Embryonic facial prominence (tissue), 1 donor: ENCODE data around the gene SDF2.
A peak's percentile ranks its signal among the peaks of the same experiment; 100 is the strongest.
"Not testable (repeated sequence)": the region's sequence is repeated elsewhere in the genome, so short reads cannot be mapped to it uniquely, and the experiment has no call there.

Experiments
- DNase-seq: peaks from one replicate; pipeline ENCODE4 v3.0.0-alpha.2; 2016; ENCODE audit errors: extremely low spot score

SDF2 gene

GRCh38 chr17:28626818-28627217 is 34.9 kb downstream of the SDF2 start:
- no peak for DNase-seq

- DNase-seq, result no peak
Observed at GRCh38 chr17:28624148-28624547, 37.6 kb downstream of the SDF2 start.

- no peak for DNase-seq
Observed at GRCh38 chr17:28623696-28624095, 38.0 kb downstream of the SDF2 start.

GRCh38 chr17:28622186-28622585 is 39.5 kb downstream of the SDF2 start:
- no peak for DNase-seq

- DNase-seq, result no peak
Observed at GRCh38 chr17:28620010-28620409, 41.7 kb downstream of the SDF2 start.

- no peak for DNase-seq
Observed at GRCh38 chr17:28618464-28618863, 43.2 kb downstream of the SDF2 start.

- DNase-seq, result no peak
Observed at GRCh38 chr17:28616281-28616680, 45.4 kb downstream of the SDF2 start.

- no peak for DNase-seq
Observed at GRCh38 chr17:28615260-28615940, 46.3 kb downstream of the SDF2 start.

GRCh38 chr17:28613931-28614381 is 47.8 kb downstream of the SDF2 start, which contains the start of gene RSKR:
Gene RSKR (minus strand): TSS chr17:28614185. CDS start chr17:28614161, 24 bp downstream.
- no peak for DNase-seq

GRCh38 chr17:28612936-28613872 is 48.5 kb downstream of the SDF2 start:
- DNase-seq, result no peak

GRCh38 chr17:28612531-28612930 is 49.2 kb downstream of the SDF2 start:
- no peak for DNase-seq

GRCh38 chr17:28610376-28610775 is 51.3 kb downstream of the SDF2 start:
- DNase-seq, result no peak

- DNase-seq, result not testable (repeated sequence)
Observed at GRCh38 chr17:28604031-28604430, 57.7 kb downstream of the SDF2 start.

- DNase-seq, result peak; percentile 10
Observed at GRCh38 chr17:28599311-28600184, 62.2 kb downstream of the SDF2 start.

GRCh38 chr17:28598799-28599310 is 62.9 kb downstream of the SDF2 start, which contains the start of gene SPAG5:
Gene SPAG5 (minus strand): TSS chr17:28599025. CDS start chr17:28598946, 79 bp downstream.
- DNase-seq, result peak; percentile 84

- no peak for DNase-seq
Observed at GRCh38 chr17:28598389-28598788, 63.3 kb downstream of the SDF2 start.
